Endothelial cell of umbilical vein (primary cell): ENCODE results near the gene OTULIN.

Source experiments
- EZH2 ChIP-seq: IDR thresholded peaks from 2 replicates; pipeline ENCODE4 v1.6.1; 2012; ENCODE audit warnings: borderline replicate concordance, low read depth, mild to moderate bottlenecking, moderate library complexity, low read length, inconsistent platforms; ENCODE audit not compliant: severe bottlenecking
- FOS ChIP-seq: IDR thresholded peaks from 2 replicates; pipeline ENCODE4 v1.6.1; 2011; ENCODE audit warnings: mild to moderate bottlenecking, low read length, moderate library complexity, borderline replicate concordance; ENCODE audit not compliant: insufficient read depth
- POLR2A ChIP-seq: IDR thresholded peaks from 2 replicates; pipeline ENCODE4 v1.6.1; 2012; ENCODE audit warnings: low read depth, mild to moderate bottlenecking, control low read depth, low read length
- POLR2AphosphoS5 ChIP-seq: IDR thresholded peaks from 2 replicates; pipeline ENCODE4 v1.6.1; 2012; ENCODE audit warnings: low read depth, mild to moderate bottlenecking, control low read depth, low read length, moderate library complexity; ENCODE audit not compliant: insufficient read depth
- TF ChIP-seq, protein P1 (sequence below), 2 donors: IDR thresholded peaks; 1 replicate in 1 of 2; 2 replicates in 1 of 2; pipeline ENCODE4 v1.5.1; 2011; ENCODE audit warnings: low read length in 2 of 2, mild to moderate bottlenecking in 2 of 2, moderate library complexity in 2 of 2, control low read depth in 1 of 2, inconsistent platforms in 1 of 2, low read depth in 1 of 2; ENCODE audit not compliant: insufficient read depth in 1 of 2; ENCODE audit errors: extremely low read depth in 1 of 2
- TF ChIP-seq, protein P2 (sequence below): IDR thresholded peaks from 2 replicates; pipeline ENCODE4 v1.6.1; 2011; ENCODE audit not compliant: insufficient read depth, insufficient read length

DNA sequence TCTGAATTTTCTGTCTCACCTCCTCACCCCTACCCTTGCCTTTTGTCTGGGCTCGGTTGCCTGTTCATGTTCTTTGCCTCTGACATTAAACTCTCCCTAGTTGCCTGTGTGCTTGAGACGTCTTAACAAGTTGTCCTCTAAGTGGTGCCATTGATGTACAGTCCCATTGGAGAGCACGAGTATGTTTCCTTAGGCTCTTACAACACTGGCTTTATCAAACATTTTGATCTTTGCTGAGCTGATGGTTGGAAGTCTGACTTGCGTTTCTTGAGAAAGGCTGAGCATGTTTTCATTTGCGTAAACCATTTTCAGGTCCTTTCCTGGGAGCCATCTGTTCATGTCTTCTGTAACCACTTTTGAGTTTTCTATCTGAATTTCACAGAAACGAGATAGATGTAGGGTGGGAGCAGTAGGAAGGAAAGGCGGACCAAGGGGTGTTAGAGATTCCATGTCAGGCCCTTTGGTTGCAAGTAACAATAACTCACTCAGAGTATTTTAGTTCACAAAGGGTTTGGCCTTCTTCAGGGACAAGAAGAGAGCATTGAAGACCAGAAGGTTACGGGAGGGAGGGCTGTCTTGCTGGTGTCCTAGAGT is 35.4 kb downstream of the OTULIN start:
- TF ChIP-seq, protein P1, sequence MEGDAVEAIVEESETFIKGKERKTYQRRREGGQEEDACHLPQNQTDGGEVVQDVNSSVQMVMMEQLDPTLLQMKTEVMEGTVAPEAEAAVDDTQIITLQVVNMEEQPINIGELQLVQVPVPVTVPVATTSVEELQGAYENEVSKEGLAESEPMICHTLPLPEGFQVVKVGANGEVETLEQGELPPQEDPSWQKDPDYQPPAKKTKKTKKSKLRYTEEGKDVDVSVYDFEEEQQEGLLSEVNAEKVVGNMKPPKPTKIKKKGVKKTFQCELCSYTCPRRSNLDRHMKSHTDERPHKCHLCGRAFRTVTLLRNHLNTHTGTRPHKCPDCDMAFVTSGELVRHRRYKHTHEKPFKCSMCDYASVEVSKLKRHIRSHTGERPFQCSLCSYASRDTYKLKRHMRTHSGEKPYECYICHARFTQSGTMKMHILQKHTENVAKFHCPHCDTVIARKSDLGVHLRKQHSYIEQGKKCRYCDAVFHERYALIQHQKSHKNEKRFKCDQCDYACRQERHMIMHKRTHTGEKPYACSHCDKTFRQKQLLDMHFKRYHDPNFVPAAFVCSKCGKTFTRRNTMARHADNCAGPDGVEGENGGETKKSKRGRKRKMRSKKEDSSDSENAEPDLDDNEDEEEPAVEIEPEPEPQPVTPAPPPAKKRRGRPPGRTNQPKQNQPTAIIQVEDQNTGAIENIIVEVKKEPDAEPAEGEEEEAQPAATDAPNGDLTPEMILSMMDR (IDR thresholded peaks at IDR 0.05; ENCODE audit: extremely low read depth in 1 of 2, insufficient read depth in 1 of 2, low read depth in 1 of 2, low read length in 2 of 2): no peak
- TF ChIP-seq POLR2A: no peak
- no peak for TF ChIP-seq POLR2AphosphoS5
- no peak for TF ChIP-seq FOS
- no peak for TF ChIP-seq EZH2
- TF ChIP-seq, protein P2, sequence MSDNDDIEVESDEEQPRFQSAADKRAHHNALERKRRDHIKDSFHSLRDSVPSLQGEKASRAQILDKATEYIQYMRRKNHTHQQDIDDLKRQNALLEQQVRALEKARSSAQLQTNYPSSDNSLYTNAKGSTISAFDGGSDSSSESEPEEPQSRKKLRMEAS: no peak
